Chondrocyte (in vitro differentiated cells): Measurements from ENCODE around the gene VPS13D. TPM values are rescaled to one million over a fixed set of nuclear protein-coding genes. Genes with fewer than 3 reads are reported as not detected.

ENCODE experiments used
- DNase-seq: peaks from one replicate; pipeline ENCODE4 v3.0.0; 2021; ENCODE audit warnings: mixed read lengths, low spot score
- H3K27ac Mint-ChIP-seq: one replicate; pipeline ENCODE4 v1.8.0; 2021; ENCODE audit warnings: mild to moderate bottlenecking, moderate library complexity, mixed read lengths; ENCODE audit not compliant: unreplicated experiment
- H3K27me3 Mint-ChIP-seq: 2 replicates; pipeline ENCODE4 v1.8.0; 2021; ENCODE audit warnings: low read depth, mixed read lengths
- H3K36me3 Mint-ChIP-seq: 2 replicates; pipeline ENCODE4 v1.8.0; 2021; ENCODE audit warnings: low read depth, mixed read lengths
- H3K4me1 Mint-ChIP-seq: 2 replicates; pipeline ENCODE4 v1.8.0; 2021; ENCODE audit warnings: low read depth, mild to moderate bottlenecking, mixed read lengths
- H3K4me3 Mint-ChIP-seq: one replicate; pipeline ENCODE4 v1.8.0; 2021; ENCODE audit warnings: mild to moderate bottlenecking, moderate library complexity, mixed read lengths; ENCODE audit not compliant: unreplicated experiment
- H3K9me3 Mint-ChIP-seq: 2 replicates; pipeline ENCODE4 v1.8.0; 2021; ENCODE audit warnings: low read depth, mixed read lengths
- total RNA-seq: library from RNA; stranded (reverse); gene quantifications from 3 replicates; pipeline ENCODE4 v1.2.1, GENCODE V29; 2021
- TF ChIP-seq, protein P1 (sequence below): fragments of 200-600 bp; sonication (generic); IDR thresholded peaks from 2 replicates; pipeline ENCODE4 v1.5.0; 2021; ENCODE audit warnings: antibody characterized with exemption, mild to moderate bottlenecking, moderate library complexity

Gene VPS13D
- total RNA-seq, 1 donor from 2014 or later = 40.0 TPM

DNA sequence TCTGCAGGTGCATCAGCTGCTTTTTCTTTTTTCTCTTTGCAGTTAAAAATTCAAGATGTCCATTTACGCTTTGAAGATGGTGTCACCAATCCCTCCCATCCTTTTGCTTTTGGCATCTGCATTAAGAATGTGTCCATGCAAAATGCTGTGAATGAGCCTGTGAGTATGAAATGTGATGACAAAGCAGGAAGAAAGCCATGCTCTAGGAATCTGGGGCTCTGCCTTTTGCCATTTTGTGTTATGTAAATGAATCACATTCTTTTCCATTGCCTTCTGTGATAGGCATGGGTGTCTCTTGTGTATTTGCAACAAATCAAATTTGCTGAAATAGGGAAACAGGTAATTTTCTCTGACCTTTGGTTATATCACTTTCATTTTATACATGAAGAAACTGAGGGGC, 19.4 kb downstream of the VPS13D start:
- H3K27me3 Mint-ChIP-seq = no peaks in the 10 kb centered on the region
- H3K36me3 Mint-ChIP-seq = peaks cover 30% of the 10 kb centered on the region
- H3K27ac Mint-ChIP-seq = no peak overlapping the region
- DNase-seq = no peak
- H3K9me3 Mint-ChIP-seq = no peaks in the 10 kb centered on the region
- peaks cover 17% of the 10 kb centered on the region for H3K4me1 Mint-ChIP-seq
- TF ChIP-seq, protein P1, sequence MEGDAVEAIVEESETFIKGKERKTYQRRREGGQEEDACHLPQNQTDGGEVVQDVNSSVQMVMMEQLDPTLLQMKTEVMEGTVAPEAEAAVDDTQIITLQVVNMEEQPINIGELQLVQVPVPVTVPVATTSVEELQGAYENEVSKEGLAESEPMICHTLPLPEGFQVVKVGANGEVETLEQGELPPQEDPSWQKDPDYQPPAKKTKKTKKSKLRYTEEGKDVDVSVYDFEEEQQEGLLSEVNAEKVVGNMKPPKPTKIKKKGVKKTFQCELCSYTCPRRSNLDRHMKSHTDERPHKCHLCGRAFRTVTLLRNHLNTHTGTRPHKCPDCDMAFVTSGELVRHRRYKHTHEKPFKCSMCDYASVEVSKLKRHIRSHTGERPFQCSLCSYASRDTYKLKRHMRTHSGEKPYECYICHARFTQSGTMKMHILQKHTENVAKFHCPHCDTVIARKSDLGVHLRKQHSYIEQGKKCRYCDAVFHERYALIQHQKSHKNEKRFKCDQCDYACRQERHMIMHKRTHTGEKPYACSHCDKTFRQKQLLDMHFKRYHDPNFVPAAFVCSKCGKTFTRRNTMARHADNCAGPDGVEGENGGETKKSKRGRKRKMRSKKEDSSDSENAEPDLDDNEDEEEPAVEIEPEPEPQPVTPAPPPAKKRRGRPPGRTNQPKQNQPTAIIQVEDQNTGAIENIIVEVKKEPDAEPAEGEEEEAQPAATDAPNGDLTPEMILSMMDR = no peak
- no peak overlapping the region for H3K4me3 Mint-ChIP-seq

DNA sequence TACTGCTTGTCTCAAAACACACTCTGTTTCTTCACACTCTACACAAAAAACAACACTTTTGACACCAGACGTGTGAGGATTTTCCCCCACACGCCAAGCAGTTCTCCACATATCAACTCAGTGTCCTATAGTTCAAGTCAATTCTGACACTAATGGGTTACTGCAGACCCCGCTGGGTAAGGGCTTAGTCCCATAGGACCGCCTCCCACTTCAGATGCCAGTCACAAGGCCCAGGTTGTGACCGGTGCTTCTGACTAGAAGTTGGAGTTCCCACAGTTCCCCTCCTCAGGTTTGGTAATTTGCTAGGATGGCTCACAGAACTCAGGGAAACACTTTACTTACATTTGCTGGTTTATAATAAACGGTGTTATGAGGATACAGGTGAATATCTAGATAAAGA, 19.9 kb downstream of the VPS13D start:
- no peaks in the 10 kb centered on the region for H3K27me3 Mint-ChIP-seq
- peaks cover 17% of the 10 kb centered on the region for H3K4me1 Mint-ChIP-seq
- no peak for DNase-seq
- H3K36me3 Mint-ChIP-seq = peaks cover 27% of the 10 kb centered on the region
- TF ChIP-seq, protein P1 = no peak
- no peak overlapping the region for H3K27ac Mint-ChIP-seq
- no peaks in the 10 kb centered on the region for H3K9me3 Mint-ChIP-seq
- H3K4me3 Mint-ChIP-seq = no peak overlapping the region

DNA sequence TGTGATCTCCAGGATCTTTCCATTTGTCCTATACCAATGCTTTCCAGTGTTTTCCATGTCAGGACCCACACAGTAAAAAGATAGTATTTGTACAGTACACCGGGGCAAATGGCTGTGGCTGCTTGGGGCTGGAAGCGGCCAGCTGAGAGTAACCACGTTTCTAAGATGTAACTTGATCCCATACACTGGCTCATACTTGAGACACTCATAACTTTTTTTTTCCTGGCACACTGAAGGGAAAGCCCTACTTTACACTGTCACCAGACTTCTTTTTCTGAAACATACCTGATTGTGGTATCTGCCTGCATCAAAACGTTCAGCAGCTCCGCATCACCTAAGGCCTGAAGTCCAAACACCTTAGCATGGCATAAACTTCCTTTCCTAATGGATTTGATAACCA, 21.6 kb downstream of the VPS13D start:
- Mint-ChIP-seq H3K4me1 (peaks cover 10% of the 10 kb centered on the region), H3K9me3 (no peaks in the 10 kb centered on the region), H3K27ac (no peak overlapping the region), H3K27me3 (no peaks in the 10 kb centered on the region), H3K36me3 (peaks cover 25% of the 10 kb centered on the region), H3K4me3 (no peak overlapping the region)
- DNase-seq = no peak
- TF ChIP-seq, protein P1 = no peak

DNA sequence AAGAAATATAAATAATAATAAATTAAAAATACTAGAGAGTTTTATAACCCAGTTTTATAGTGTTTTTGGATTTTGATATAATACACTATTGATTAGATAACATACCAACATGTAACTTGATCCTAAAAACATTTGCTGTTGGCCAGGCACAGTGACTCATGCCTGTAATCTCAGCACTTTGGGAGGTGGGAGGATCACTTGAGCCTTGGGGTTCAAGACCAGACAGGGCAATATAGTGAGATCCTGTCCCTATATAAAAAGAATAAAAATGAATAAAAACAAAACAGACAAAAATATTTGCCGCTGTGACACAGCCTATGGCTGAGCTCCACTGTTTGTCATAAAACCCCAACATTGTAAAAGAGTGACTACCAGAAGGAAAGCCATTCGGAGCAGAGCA, 26.1 kb downstream of the VPS13D start:
- TF ChIP-seq, protein P1 = no peak
- Mint-ChIP-seq H3K36me3 (peaks cover 27% of the 10 kb centered on the region), H3K4me3 (no peak overlapping the region), H3K9me3 (no peaks in the 10 kb centered on the region), H3K27ac (no peak overlapping the region), H3K27me3 (no peaks in the 10 kb centered on the region), H3K4me1 (peaks cover 6% of the 10 kb centered on the region)
- no peak for DNase-seq

DNA sequence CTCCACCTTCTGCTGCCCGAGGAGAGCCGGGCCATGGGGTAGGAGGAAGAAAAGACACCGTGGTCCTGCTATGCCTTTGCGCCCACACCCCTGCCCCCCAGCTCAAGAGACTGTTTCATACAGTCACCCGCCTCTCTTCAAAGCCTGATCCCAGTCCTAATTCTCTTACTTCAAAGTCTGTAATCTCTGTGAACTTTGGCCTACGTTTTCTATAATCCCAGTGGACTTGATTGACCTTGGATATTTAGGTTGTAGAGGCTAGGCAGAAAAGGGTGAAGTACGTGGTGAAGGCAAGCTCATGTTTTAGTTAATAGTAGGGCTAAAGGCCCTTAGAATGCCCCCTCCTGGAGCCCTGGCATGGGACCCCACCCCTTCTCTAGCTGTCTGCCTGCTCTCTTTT, 28.4 kb downstream of the VPS13D start:
- TF ChIP-seq, protein P1 = no peak
- H3K4me3 Mint-ChIP-seq = no peak overlapping the region
- no peaks in the 10 kb centered on the region for H3K27me3 Mint-ChIP-seq
- no peaks in the 10 kb centered on the region for H3K4me1 Mint-ChIP-seq
- DNase-seq = no peak
- H3K36me3 Mint-ChIP-seq = peaks cover 36% of the 10 kb centered on the region
- no peak overlapping the region for H3K27ac Mint-ChIP-seq
- no peaks in the 10 kb centered on the region for H3K9me3 Mint-ChIP-seq
